HG03159 (cell line): Measurements from ENCODE around the gene MTOR.
"Not testable (repeated sequence)": the region's sequence is repeated elsewhere in the genome, so short reads cannot be mapped to it uniquely, and the experiment has no call there.

Experiments used
- ATAC-seq: cut with Tn5 transposase; IDR thresholded peaks from one replicate; pipeline ENCODE4 v1.9.1; 2021; ENCODE audit warnings: mild to moderate bottlenecking, moderate library complexity; ENCODE audit not compliant: unreplicated experiment

The MTOR gene

GRCh38 chr1:11280719-11281376 lies 18.5 kb upstream of the MTOR start:
- no peak for ATAC-seq

- ATAC-seq = no peak
Measured at GRCh38 chr1:11279630-11280029, 17.3 kb upstream of the MTOR start.

DNA sequence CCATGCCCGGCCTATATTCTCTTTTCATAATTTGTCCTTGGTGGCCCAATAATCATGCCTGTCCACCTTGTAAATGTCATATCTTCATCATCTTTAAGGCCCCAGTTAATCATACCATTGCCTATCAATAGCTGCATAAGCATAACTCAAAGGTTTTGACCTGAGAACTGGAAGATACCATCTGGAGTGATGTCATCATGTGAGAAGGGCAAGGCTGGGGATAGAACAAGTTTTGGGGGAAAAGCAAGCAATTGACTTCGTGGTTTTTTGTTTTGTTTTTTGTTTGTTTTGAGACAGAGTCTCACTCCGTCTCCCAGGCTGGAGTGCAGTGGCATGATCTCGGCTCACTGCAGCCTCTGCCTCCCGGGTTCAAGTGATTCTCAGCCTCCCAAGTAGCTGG lies 16.8 kb upstream of the MTOR start:
- no peak for ATAC-seq

GRCh38 chr1:11273595-11274234 lies 11.4 kb upstream of the MTOR start:
- peak; percentile 35 for ATAC-seq

- peak; percentile 79 for ATAC-seq
Measured at GRCh38 chr1:11272832-11273594, 10.7 kb upstream of the MTOR start, which contains the start of gene UBIAD1. TSS of gene UBIAD1 (plus strand) at chr1:11273198. CDS start at chr1:11273532, 334 bp downstream.

GRCh38 chr1:11272544-11272831 lies 10.1 kb upstream of the MTOR start:
- ATAC-seq = no peak

DNA sequence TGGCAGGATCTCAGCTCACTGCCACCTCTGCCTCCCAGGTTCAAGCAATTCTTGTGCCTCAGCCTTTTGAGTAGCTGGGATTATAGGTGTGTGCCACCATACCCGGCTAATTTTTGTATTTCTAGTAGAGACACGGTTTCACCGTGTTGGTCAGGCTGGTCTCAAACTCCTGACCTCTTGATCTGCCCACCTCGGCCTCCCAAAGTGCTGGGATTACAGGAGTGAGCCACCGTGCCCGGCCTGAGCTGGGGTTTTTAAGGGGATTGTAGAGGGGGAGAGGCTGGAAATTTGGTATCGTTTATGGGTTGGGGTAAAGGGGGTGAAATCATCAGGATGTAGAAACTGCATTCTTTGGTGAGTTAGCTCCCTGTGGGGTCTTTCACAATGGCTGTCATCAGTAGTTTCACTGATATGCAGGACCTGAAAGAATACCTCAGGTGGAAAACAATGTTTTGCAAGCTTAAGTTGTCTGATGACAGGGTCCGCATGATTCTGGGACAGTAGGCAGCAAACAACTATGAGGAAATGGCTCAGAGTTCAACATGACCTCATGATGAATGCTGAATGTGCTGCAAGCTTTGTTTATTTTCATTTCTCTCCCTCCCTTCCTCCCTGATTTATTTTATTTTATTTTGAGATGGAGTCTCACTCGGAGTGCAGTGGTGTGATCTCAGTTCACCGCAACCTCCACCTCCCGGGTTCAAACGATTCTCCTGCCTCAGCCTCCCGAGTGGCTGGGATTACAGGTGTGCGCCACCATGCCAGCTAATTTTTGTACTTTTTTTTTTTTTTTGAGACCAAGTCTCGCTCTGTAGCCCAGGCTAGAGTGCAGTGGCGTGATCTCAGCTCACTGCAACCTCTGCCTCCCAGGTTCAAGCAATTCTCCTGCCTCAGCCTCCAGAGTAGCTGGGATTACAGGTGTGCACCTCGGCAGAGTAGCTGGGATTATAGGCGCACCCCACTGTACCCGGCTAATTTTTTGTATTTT lies 5.3 kb upstream of the MTOR start:
- ATAC-seq = not testable (repeated sequence)

GRCh38 chr1:11266268-11267074 lies 4.1 kb upstream of the MTOR start:
- no peak for ATAC-seq

DNA sequence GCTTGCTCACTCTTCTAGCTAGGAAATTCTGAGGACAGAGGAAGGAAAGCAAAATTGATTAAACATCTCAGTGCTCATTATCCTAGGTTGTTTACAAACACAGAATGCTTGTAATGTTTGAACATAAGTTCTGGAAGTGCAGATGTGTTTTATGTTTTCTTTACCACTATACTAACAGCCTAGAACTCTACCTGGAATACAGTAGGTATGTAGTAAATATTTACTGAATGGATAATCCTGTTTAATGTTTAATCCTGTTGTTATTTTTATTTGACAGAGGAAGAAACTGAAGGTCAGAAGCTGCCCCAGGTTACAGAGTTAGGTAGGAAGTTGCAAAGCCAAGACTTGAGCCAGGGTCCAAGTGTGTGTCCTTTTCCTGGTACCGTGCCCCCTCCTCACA lies 6.1 kb downstream of the MTOR start:
- no peak for ATAC-seq

- ATAC-seq = no peak
Measured at GRCh38 chr1:11253226-11253625, 9.1 kb downstream of the MTOR start.

GRCh38 chr1:11252538-11252937 lies 9.8 kb downstream of the MTOR start:
- ATAC-seq = no peak

GRCh38 chr1:11248169-11248568 lies 14.2 kb downstream of the MTOR start:
- ATAC-seq = no peak

GRCh38 chr1:11245904-11246719 lies 16.2 kb downstream of the MTOR start:
- no peak for ATAC-seq

DNA sequence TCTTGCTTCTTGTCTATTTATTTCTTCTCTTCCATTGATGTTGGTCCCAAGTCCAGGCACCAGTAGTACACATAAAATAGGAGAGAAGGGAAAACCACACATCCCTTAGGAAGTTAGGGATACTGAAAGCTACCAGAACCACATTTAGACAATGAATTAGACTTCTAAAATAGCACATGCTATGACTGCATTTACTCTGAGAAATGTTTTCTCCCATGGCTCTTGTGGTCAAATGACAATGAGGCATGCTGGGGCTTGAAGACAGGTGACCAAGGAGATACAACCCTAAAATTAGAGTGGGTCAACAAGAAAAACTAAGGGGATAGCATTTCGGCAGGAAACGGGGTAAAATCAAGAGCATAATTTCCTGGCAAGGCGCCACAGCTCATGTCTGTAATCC lies 17.1 kb downstream of the MTOR start:
- ATAC-seq = no peak

- no peak for ATAC-seq
Measured at GRCh38 chr1:11238311-11238710, 24.0 kb downstream of the MTOR start.

- no peak for ATAC-seq
Measured at GRCh38 chr1:11237356-11237755, 25.0 kb downstream of the MTOR start.

GRCh38 chr1:11233208-11233607 lies 29.1 kb downstream of the MTOR start:
- ATAC-seq = no peak

GRCh38 chr1:11229203-11229602 lies 33.1 kb downstream of the MTOR start:
- ATAC-seq = no peak
